Stimulated activated naive CD8-positive, alpha-beta T cell treated with anti-CD3 and anti-CD28 coated beads, Interleukin-15, Interleukin-2, amounts not matched to agents 100 U/mL and 50 U/mL, for 24 hours (primary cell): ENCODE results near the gene ACOD1.

Source experiments
- ATAC-seq: fragments of 150-1000 bp; cut with Tn5 transposase; one replicate; pipeline ENCODE4 v1.10.0; 2021
- DNase-seq: peaks from one replicate; pipeline ENCODE4 v3.0.0; 2021

ACOD1 gene

GRCh38 chr13:76991796-76992547, 43.7 kb downstream of the ACOD1 start, which contains the start of gene CLN5:
CLN5 (plus strand) TSS chr13:76992081; CDS start chr13:76992099, 18 bp downstream.
- ATAC-seq (peak; percentile 96), DNase-seq (peak; percentile 94)

DNA sequence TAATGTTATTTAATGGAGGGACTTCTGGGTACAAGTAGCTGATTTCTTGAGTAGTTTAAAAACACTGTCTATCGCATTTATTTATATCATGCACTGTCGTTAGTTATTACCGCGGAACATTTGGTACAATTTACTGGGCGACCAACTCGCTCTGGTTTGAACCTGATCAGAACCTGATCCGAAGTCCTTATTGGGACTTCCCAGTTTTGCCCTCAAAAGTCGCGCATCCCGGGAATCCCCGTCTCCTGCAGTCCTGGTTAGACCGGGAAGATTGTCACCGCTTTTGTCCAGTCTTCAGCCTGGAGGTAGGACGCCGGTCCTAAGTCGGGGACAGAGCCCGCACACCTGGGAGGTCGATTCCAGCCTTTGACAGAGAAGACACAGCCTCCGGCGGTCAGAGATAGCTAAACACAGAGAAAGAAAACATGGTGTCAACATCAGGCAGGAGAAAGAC, 44.3 kb downstream of the ACOD1 start:
- DNase-seq (peak; percentile 19), ATAC-seq (no peak)

- DNase-seq (no peak), ATAC-seq (no peak)
Measured at GRCh38 chr13:76993021-76993420, 44.7 kb downstream of the ACOD1 start.

GRCh38 chr13:76993473-76993872, 45.2 kb downstream of the ACOD1 start:
- ATAC-seq (no peak), DNase-seq (no peak)

DNA sequence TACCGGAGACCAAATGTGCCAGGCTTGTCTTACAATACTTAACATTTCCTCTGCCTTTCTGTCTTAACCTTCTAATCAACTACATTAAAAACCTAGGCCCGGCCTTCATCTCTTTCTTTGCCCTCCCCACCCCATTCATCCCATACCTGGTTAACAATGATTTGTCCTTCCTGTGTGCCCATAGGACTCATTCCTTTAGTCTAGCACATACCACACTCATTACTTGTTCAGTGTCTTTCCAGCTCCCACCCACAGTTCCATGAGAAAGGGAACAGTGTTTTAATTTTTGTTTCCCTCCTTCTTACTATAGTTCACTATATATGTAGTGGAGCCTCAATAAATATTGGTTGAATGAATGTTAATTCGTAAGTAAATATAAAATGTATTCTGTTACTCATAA, 46.0 kb downstream of the ACOD1 start:
- no peak for ATAC-seq

GRCh38 chr13:77000475-77000874, 52.2 kb downstream of the ACOD1 start:
- no peak for ATAC-seq
- DNase-seq, result no peak

More for the DNA sequence above, 46.0 kb downstream of the ACOD1 start:
- no peak for DNase-seq

GRCh38 chr13:77001540-77001939, 53.2 kb downstream of the ACOD1 start:
- ATAC-seq (peak; percentile 36), DNase-seq (no peak)

- no peak for DNase-seq
- ATAC-seq, result no peak
Measured at GRCh38 chr13:77001963-77002587, 53.8 kb downstream of the ACOD1 start.

- ATAC-seq (no peak), DNase-seq (no peak)
Measured at GRCh38 chr13:77002590-77003190, 54.4 kb downstream of the ACOD1 start.
